ENCODE results near the gene DTNBP1.

DTNBP1 gene

GRCh38 chr6:15569035-15569995 is 93.5 kb downstream of the DTNBP1 start:
- no peak overlapping the region for H3K27ac ChIP-seq (ENCODE audit: low read length)
- H3K27me3 ChIP-seq (ENCODE audit: insufficient read depth, low read length): no peaks in the 10 kb centered on the region
- no peaks in the 10 kb centered on the region for H3K36me3 ChIP-seq (ENCODE audit: insufficient read depth, low read depth, low read length)
- no peak overlapping the region for H3K4me3 ChIP-seq (ENCODE audit: low read length)
- no peak overlapping the region for H3K9ac ChIP-seq (ENCODE audit: low read depth, low read length)
- H3K9me3 ChIP-seq (ENCODE audit: insufficient read depth, low read depth, low read length): no peaks in the 10 kb centered on the region; the same call in 1 of the 2 replicates
- H3K4me1 ChIP-seq (ENCODE audit: insufficient read depth, low read length): peaks cover 12% of the 10 kb centered on the region

- H3K4me1 ChIP-seq (ENCODE audit: insufficient read depth, low read length): no peaks in the 10 kb centered on the region
- no peaks in the 10 kb centered on the region for H3K9me3 ChIP-seq (ENCODE audit: insufficient read depth, low read depth, low read length)
- H3K27ac ChIP-seq (ENCODE audit: low read length): no peak overlapping the region
- no peak overlapping the region for H3K9ac ChIP-seq (ENCODE audit: low read depth, low read length)
- H3K27me3 ChIP-seq (ENCODE audit: insufficient read depth, low read length): no peaks in the 10 kb centered on the region
- no peak overlapping the region for H3K4me3 ChIP-seq (ENCODE audit: low read length)
- H3K36me3 ChIP-seq (ENCODE audit: insufficient read depth, low read depth, low read length): no peaks in the 10 kb centered on the region
Measured at GRCh38 chr6:15562977-15563376, 99.9 kb downstream of the DTNBP1 start.

- Histone ChIP-seq H3K27ac (ENCODE audit: low read length) (no peak overlapping the region), H3K4me3 (ENCODE audit: low read length) (no peak overlapping the region), H3K9me3 (ENCODE audit: insufficient read depth, low read depth, low read length) (no peaks in the 10 kb centered on the region), H3K4me1 (ENCODE audit: insufficient read depth, low read length) (no peaks in the 10 kb centered on the region), H3K9ac (ENCODE audit: low read depth, low read length) (no peak overlapping the region), H3K27me3 (ENCODE audit: insufficient read depth, low read length) (no peaks in the 10 kb centered on the region), H3K36me3 (ENCODE audit: insufficient read depth, low read depth, low read length) (no peaks in the 10 kb centered on the region)
Measured at GRCh38 chr6:15561447-15562199, 101.2 kb downstream of the DTNBP1 start.

GRCh38 chr6:15560713-15561112 is 102.1 kb downstream of the DTNBP1 start:
- Histone ChIP-seq H3K4me3 (ENCODE audit: low read length) (no peak overlapping the region), H3K4me1 (ENCODE audit: insufficient read depth, low read length) (0 out of 2 replicates have a peak, but pooled peaks cover 1% of the 10 kb centered on the region), H3K27me3 (ENCODE audit: insufficient read depth, low read length) (no peaks in the 10 kb centered on the region), H3K27ac (ENCODE audit: low read length) (no peak overlapping the region), H3K36me3 (ENCODE audit: insufficient read depth, low read depth, low read length) (no peaks in the 10 kb centered on the region), H3K9me3 (ENCODE audit: insufficient read depth, low read depth, low read length) (no peaks in the 10 kb centered on the region), H3K9ac (ENCODE audit: low read depth, low read length) (no peak overlapping the region)

- Histone ChIP-seq H3K27me3 (ENCODE audit: insufficient read depth, low read length) (no peaks in the 10 kb centered on the region), H3K9me3 (ENCODE audit: insufficient read depth, low read depth, low read length) (no peaks in the 10 kb centered on the region), H3K4me1 (ENCODE audit: insufficient read depth, low read length) (peaks cover 14% of the 10 kb centered on the region; the same call in 1 of the 2 replicates), H3K27ac (ENCODE audit: low read length) (no peak overlapping the region), H3K4me3 (ENCODE audit: low read length) (no peak overlapping the region), H3K9ac (ENCODE audit: low read depth, low read length) (no peak overlapping the region), H3K36me3 (ENCODE audit: insufficient read depth, low read depth, low read length) (no peaks in the 10 kb centered on the region)
Measured at GRCh38 chr6:15557174-15557573, 105.7 kb downstream of the DTNBP1 start.

- Histone ChIP-seq H3K4me3 (ENCODE audit: low read length) (no peak overlapping the region), H3K27ac (ENCODE audit: low read length) (no peak overlapping the region), H3K9me3 (ENCODE audit: insufficient read depth, low read depth, low read length) (no peaks in the 10 kb centered on the region), H3K36me3 (ENCODE audit: insufficient read depth, low read depth, low read length) (no peaks in the 10 kb centered on the region), H3K27me3 (ENCODE audit: insufficient read depth, low read length) (no peaks in the 10 kb centered on the region), H3K9ac (ENCODE audit: low read depth, low read length) (no peak overlapping the region), H3K4me1 (ENCODE audit: insufficient read depth, low read length) (peaks cover 16% of the 10 kb centered on the region)
Measured at GRCh38 chr6:15556711-15557110, 106.1 kb downstream of the DTNBP1 start.

GRCh38 chr6:15555101-15556038 is 107.5 kb downstream of the DTNBP1 start:
- Histone ChIP-seq H3K9me3 (ENCODE audit: insufficient read depth, low read depth, low read length) (no peaks in the 10 kb centered on the region), H3K4me3 (ENCODE audit: low read length) (no peak overlapping the region), H3K27me3 (ENCODE audit: insufficient read depth, low read length) (no peaks in the 10 kb centered on the region), H3K9ac (ENCODE audit: low read depth, low read length) (no peak overlapping the region), H3K36me3 (ENCODE audit: insufficient read depth, low read depth, low read length) (no peaks in the 10 kb centered on the region), H3K27ac (ENCODE audit: low read length) (no peak overlapping the region), H3K4me1 (ENCODE audit: insufficient read depth, low read length) (peaks cover 24% of the 10 kb centered on the region)

GRCh38 chr6:15554728-15555100 is 108.1 kb downstream of the DTNBP1 start:
- Histone ChIP-seq H3K36me3 (ENCODE audit: insufficient read depth, low read depth, low read length) (no peaks in the 10 kb centered on the region), H3K4me1 (ENCODE audit: insufficient read depth, low read length) (peaks cover 27% of the 10 kb centered on the region), H3K9me3 (ENCODE audit: insufficient read depth, low read depth, low read length) (no peaks in the 10 kb centered on the region), H3K4me3 (ENCODE audit: low read length) (no peak overlapping the region), H3K27me3 (ENCODE audit: insufficient read depth, low read length) (no peaks in the 10 kb centered on the region), H3K27ac (ENCODE audit: low read length) (no peak overlapping the region), H3K9ac (ENCODE audit: low read depth, low read length) (no peak overlapping the region)

GRCh38 chr6:15553736-15554294 is 109.0 kb downstream of the DTNBP1 start:
- Histone ChIP-seq H3K27me3 (ENCODE audit: insufficient read depth, low read length) (no peaks in the 10 kb centered on the region), H3K4me1 (ENCODE audit: insufficient read depth, low read length) (peaks cover 29% of the 10 kb centered on the region), H3K9ac (ENCODE audit: low read depth, low read length) (no peak overlapping the region), H3K36me3 (ENCODE audit: insufficient read depth, low read depth, low read length) (no peaks in the 10 kb centered on the region), H3K27ac (ENCODE audit: low read length) (no peak overlapping the region), H3K4me3 (ENCODE audit: low read length) (no peak overlapping the region), H3K9me3 (ENCODE audit: insufficient read depth, low read depth, low read length) (no peaks in the 10 kb centered on the region)

- Histone ChIP-seq H3K4me3 (ENCODE audit: low read length) (no peak overlapping the region), H3K9me3 (ENCODE audit: insufficient read depth, low read depth, low read length) (no peaks in the 10 kb centered on the region), H3K27me3 (ENCODE audit: insufficient read depth, low read length) (no peaks in the 10 kb centered on the region), H3K4me1 (ENCODE audit: insufficient read depth, low read length) (peaks cover 29% of the 10 kb centered on the region), H3K27ac (ENCODE audit: low read length) (no peak overlapping the region), H3K36me3 (ENCODE audit: insufficient read depth, low read depth, low read length) (no peaks in the 10 kb centered on the region), H3K9ac (ENCODE audit: low read depth, low read length) (no peak overlapping the region)
Measured at GRCh38 chr6:15553031-15553430, 109.8 kb downstream of the DTNBP1 start.

GRCh38 chr6:15551798-15552197 is 111.0 kb downstream of the DTNBP1 start:
- Histone ChIP-seq H3K27ac (ENCODE audit: low read length) (no peak overlapping the region), H3K9me3 (ENCODE audit: insufficient read depth, low read depth, low read length) (no peaks in the 10 kb centered on the region), H3K9ac (ENCODE audit: low read depth, low read length) (no peak overlapping the region), H3K4me1 (ENCODE audit: insufficient read depth, low read length) (peaks cover 33% of the 10 kb centered on the region), H3K36me3 (ENCODE audit: insufficient read depth, low read depth, low read length) (no peaks in the 10 kb centered on the region), H3K27me3 (ENCODE audit: insufficient read depth, low read length) (no peaks in the 10 kb centered on the region), H3K4me3 (ENCODE audit: low read length) (no peak overlapping the region)

All from iPS-20b (cell line).